ENCODE results near the gene PRICKLE4. TPM values are rescaled to one million over a fixed set of nuclear protein-coding genes. Genes with fewer than 3 reads are reported as not detected.
A peak's percentile ranks its signal among the peaks of the same experiment; 100 is the strongest.
"Not testable (repeated sequence)": the region's sequence is repeated elsewhere in the genome, so short reads cannot be mapped to it uniquely, and the experiment has no call there.

The PRICKLE4 gene
- total RNA-seq, 4 donors from 2014 or later = 5.1 to 11.4 (median 10.8) TPM

DNA sequence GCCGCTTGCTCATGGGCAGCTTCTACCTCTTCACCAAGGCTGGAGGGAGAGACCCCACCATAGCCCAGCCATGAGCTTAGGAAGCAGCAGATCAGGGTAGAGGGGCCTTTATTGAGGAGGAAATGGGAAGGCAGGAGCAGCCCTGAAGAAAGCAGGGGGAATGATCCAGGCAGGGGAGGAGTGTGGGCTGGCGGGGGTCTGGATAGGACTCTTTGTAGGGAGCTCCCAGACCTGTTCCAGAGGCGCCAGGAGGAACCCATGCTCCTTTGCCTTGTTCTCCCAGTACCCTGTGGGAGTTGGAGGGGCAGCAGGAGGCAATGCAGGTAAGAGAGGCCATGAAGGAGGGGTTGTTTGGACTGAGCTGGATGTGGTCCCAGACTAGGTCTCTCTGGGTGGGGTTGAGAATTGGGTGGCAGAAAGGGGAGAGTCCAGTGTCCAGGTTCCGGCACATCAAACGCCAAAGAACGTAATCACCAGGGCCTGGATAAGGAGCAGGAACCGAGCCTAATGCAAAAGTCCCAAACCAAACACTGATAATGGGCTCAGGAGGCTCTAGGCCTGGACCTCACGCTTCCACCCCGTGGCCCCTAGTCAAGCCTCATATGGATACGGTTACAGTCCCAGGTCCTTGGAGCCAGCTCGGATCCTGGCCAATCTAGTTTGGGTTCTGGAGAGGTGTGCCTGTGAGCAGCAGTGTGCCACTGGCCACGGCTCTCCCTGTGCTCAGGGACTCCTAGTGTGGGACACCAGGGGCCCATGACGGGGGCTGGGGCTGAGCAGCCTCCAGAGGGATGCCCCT is 21.3 kb upstream of the PRICKLE4 start:
- no peak for TF ChIP-seq POLR2A (IDR thresholded peaks at IDR 0.05)
- TF ChIP-seq, protein P1, sequence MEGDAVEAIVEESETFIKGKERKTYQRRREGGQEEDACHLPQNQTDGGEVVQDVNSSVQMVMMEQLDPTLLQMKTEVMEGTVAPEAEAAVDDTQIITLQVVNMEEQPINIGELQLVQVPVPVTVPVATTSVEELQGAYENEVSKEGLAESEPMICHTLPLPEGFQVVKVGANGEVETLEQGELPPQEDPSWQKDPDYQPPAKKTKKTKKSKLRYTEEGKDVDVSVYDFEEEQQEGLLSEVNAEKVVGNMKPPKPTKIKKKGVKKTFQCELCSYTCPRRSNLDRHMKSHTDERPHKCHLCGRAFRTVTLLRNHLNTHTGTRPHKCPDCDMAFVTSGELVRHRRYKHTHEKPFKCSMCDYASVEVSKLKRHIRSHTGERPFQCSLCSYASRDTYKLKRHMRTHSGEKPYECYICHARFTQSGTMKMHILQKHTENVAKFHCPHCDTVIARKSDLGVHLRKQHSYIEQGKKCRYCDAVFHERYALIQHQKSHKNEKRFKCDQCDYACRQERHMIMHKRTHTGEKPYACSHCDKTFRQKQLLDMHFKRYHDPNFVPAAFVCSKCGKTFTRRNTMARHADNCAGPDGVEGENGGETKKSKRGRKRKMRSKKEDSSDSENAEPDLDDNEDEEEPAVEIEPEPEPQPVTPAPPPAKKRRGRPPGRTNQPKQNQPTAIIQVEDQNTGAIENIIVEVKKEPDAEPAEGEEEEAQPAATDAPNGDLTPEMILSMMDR (IDR thresholded peaks at IDR 0.05) = no peak
- WGBS, 2 donors = 80 to 83% methylated on average over 7 to 11 of the region's 13 CpGs
- intact Hi-C loops (cut with DNase I) = no loop called here
- H3K27me3 ChIP-seq = no peaks in the 10 kb centered on the region
- H3K9me3 ChIP-seq = no peaks in the 10 kb centered on the region
- H3K27ac ChIP-seq = no peak overlapping the region
- no peak for DNase-seq
- no peak overlapping the region for H3K4me3 ChIP-seq
- no peaks in the 10 kb centered on the region for H3K4me1 ChIP-seq
- H3K36me3 ChIP-seq = no peaks in the 10 kb centered on the region

DNA sequence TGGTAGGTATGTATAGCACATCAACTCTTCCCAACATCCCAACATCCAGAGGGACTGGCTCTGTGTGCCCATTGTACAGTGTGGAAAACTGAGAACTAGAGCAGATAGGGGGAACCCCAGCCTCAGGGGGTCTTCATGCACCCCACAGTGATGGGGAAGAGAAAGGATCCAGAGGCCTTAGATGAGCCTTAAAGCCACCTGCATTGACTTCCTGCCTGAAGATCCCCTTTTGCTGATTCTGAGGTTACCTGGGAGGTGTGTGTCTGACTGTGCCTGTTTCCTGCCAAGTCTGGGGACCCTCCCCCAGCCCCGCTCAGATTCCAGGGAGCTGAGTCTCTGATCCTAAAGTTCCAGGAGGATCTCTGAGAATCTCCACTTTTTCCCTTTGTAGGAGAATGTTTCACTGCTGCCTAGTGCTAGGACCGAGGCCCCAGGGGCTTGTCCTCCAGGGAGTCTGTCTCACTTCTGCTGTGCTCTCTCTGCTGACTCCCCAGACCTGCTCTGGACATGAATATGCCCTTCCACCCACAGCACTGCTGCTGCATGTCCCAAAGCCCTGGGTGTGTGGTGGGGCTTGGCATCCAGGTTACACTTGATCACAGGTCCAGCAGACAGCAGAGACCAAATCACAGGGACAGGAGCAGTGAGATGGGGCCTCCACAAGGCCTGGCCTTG is 20.5 kb upstream of the PRICKLE4 start:
- WGBS, 2 donors = 80% methylated on average over 1 of the region's 2 CpGs; no CpG with 5 or more reads in 1 of the 2 donors
- no peak for DNase-seq
- intact Hi-C loops (cut with DNase I) = no loop called here
- Histone ChIP-seq H3K4me3 (no peak overlapping the region), H3K27ac (no peak overlapping the region), H3K9me3 (no peaks in the 10 kb centered on the region), H3K27me3 (no peaks in the 10 kb centered on the region), H3K36me3 (no peaks in the 10 kb centered on the region), H3K4me1 (no peaks in the 10 kb centered on the region)
- TF ChIP-seq, protein P1 (IDR thresholded peaks at IDR 0.05) = no peak
- no peak for TF ChIP-seq POLR2A (IDR thresholded peaks at IDR 0.05)

DNA sequence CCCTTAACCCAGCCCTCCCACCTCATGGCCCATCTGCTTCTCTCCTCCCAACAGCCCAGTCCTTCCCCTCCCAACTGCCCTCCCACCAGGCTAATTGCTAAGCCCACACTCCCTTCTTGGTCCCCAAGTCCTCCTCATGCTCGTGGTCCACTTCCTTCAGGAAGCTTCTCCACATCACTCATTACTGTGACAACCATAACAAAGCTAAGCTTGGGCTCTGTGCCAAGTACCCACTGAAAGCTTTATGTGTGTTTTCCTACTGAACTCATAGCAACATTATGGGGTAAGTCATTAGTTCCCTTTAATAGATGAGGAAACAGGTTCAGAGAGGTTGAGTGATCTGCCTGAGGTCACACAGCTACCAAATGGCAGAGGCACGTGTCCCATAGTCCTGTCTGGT is 17.1 kb upstream of the PRICKLE4 start:
- no peak overlapping the region for H3K4me3 ChIP-seq
- TF ChIP-seq POLR2A (IDR thresholded peaks at IDR 0.05) = no peak
- TF ChIP-seq, protein P1 (IDR thresholded peaks at IDR 0.05) = no peak
- DNase-seq = no peak
- no peaks in the 10 kb centered on the region for H3K36me3 ChIP-seq
- H3K4me1 ChIP-seq = peaks cover 0 to 21% (median 12%) of the 10 kb centered on the region in 3 donors
- no peaks in the 10 kb centered on the region for H3K27me3 ChIP-seq
- no peaks in the 10 kb centered on the region for H3K9me3 ChIP-seq
- 18 to 30% methylated on average over 2 of the region's 2 CpGs for WGBS, 2 donors
- intact Hi-C loops (cut with DNase I) = no loop called here
- H3K27ac ChIP-seq = no peak overlapping the region

DNA sequence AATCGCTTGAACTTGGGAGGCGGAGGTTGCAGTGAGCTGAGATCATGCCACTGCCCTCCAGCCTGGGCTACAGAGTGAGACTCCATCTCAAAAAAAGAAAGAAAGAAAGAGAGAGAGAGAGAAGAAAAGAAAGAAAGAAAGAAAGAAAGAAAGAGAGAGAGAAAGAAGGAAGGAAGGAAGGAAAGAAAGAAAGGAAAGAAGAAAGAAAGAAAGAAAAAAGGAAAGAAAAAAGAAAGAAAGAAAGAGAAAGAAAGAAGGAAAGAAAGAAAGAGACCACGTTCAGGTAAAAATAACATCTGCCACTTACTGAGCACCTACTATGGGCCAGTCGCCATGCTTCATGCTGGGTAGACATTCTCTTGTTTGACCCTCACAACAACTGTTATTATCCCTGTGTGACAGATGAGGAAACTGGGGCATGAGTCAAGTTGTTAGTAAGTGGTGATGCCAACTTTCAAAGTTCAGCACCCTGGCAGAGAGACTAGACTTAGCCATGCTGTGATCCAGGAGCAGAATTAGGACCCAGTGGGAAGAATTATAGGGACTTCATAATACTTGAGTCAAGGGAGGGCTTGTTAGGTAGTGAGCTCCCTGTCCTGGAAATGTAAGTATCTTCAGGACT is 14.4 kb upstream of the PRICKLE4 start:
- H3K27ac ChIP-seq = peak overlapping the region in 1 of 4 donors; percentile 77
- H3K4me1 ChIP-seq = peaks cover 0 to 21% (median 12%) of the 10 kb centered on the region in 3 donors
- 67 to 83% methylated on average over 3 of the region's 4 CpGs for WGBS, 2 donors
- H3K4me3 ChIP-seq; intact Hi-C loops (cut with DNase I); H3K9me3 ChIP-seq; DNase-seq; H3K27me3 ChIP-seq: not testable (repeated sequence)
- H3K36me3 ChIP-seq = peaks cover 0 to 11% (median 2%) of the 10 kb centered on the region in 3 donors

DNA sequence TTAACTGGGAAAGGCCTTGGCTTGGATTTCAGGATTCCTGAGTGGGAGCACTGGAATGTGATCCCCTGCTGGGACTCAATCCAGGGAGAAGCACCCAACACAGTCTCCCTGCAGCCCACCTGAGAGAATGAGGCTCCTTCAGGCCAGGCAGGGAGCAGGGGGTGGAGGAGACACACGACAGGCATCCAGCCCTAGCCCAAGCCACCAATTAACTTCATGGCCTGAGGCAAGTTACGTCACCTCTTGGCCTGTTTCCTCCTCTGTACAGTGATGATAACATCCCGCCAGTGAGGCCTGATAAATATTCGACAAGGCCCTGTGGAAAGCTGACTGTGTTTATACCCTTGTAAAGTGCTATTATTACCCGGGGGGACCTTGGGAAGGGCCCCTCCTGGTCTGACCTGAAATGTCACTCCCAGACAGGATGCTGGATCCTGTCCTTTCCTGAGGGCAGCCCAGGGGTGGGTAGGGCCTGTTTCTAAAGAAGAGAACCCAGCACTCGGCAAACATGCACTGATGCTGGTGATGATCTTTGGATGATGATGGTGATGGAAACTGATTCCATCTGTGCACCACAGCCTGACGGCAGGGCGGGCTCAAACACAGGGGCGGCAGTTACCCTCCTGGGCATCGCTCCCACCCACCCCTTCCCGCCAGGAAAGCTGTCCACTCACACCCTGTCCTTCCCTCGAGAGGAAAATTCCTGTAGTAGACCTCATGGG is 13.3 kb upstream of the PRICKLE4 start:
- DNase-seq = no peak
- Histone ChIP-seq H3K27me3 (no peaks in the 10 kb centered on the region), H3K4me1 (peaks cover 0 to 21% (median 12%) of the 10 kb centered on the region in 3 donors), H3K36me3 (peaks cover 0 to 23% (median 10%) of the 10 kb centered on the region in 3 donors), H3K27ac (peak overlapping the region in 3 of 4 donors; percentile 40 to 77 (median 61)), H3K9me3 (no peaks in the 10 kb centered on the region), H3K4me3 (no peak overlapping the region)
- WGBS, 2 donors = 15 to 28% methylated on average over 5 to 6 of the region's 12 CpGs
- intact Hi-C loops (cut with DNase I) = no loop called here
- TF ChIP-seq POLR2A (IDR thresholded peaks at IDR 0.05) = no peak
- TF ChIP-seq, protein P1 (IDR thresholded peaks at IDR 0.05) = no peak

Data from esophagus squamous epithelium (tissue), 5 donors.